Stimulated activated CD4-positive, alpha-beta T cell treated with anti-CD3 and anti-CD28 coated beads, Interleukin-4, amount 100 ng/mL, for 48 hours (primary cell): ENCODE data around the gene ALOX15.
"Not testable (repeated sequence)": the region's sequence is repeated elsewhere in the genome, so short reads cannot be mapped to it uniquely, and the experiment has no call there.

Experiments
- DNase-seq, 2 donors: peaks; one replicate each; pipeline ENCODE4 v3.0.0-alpha.2; 2020; ENCODE audit warnings: low read depth in 2 of 2

The ALOX15 gene

DNA sequence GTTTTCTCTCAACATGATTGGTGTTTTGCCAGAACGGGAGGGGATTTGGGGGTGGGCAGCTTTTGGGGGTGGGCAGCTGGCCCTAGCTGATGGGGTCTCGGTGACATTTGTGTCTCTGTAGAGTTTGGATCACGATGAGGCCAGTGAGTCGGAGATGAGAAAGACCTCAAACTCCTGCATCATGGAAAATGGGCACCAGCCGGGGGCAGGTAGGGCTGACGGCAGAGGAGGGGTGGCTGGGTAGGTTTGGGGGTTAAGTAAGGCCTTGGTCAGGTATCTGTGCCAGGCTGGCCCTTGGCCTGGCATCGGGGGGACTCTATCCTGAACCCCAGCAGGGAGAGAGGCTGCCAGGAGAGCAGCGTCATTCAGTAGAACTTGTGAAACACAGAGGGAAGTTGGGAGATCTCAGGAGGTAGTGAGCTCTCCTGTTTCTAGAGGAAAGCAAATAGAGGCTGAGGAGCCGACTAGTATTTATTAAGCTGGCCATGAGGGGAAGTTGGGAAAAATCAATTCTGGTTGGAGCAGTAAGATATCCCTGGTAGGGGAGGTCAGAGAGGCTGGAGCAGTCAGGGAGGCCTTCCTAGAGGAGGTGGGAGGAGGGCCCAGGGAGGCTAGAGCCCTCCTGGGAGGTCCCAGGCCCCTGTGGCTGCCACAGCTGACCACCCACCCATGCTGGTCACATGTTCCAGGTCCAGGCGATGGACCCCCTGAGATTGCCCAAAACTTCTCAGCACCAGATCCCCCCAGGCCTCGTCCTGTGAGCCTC lies 49.1 kb downstream of the ALOX15 start:
- no peak for DNase-seq

DNA sequence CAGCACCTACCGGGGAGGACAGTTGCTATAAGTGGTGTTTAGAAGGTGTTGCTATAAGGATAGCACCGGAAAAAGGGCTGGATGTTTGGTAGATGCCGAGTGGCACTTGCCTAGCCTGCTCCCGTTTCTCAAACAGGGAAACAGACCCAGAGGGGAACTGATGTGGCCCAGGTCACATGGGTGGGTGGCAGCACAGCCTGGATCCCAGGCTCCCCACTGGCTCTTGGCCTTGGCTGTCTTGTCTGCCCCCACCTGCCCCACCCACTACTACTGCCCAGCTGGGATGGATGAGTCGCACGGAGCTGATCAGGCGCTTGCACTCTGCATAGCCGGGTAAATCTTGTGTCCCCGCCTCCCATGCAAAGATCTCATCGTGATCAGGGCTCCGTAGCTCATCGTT lies 49.9 kb downstream of the ALOX15 start:
- no peak for DNase-seq

DNA sequence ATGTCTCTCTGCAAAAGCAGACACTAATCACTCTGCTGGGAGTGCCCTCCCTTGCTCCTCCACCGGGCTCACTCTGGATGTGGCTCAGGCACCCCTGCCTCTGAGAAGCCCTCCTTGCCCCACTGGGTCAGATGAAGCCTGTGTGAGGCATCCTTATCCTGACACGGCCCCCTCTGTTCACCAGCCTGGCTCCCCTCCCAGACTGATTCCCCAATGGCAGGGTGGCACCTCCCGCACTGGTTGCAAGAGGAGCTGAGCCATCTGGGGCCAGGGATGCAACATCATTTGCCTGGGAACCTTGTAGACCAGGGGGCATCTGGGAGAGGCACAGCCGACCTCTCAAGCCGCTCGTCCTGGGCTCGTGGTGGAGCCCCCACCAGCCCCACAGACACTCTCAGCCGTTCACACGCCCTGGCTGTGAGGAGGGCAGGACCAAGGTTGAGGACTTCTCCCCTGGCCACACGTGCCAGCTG lies 50.5 kb downstream of the ALOX15 start:
- no peak for DNase-seq

DNA sequence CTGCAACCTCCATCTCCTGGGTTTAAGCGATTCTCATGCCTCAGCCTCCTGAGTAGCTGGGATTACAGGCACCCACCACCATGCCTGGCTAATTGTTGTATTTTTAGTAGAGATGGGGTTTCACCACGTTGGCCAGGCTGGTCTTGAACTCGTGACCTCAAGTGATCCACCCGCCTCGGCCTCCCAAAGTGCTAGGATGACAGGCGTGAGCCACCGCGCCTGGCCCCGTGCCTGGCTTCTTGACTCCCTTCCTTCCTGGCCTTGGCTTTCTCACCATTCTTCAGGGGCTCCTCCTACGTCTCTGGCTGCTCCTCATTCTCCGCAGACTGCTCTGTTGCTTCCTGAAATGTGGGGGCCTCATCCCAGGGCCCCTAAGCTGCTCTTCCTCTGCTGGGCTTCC lies 51.4 kb downstream of the ALOX15 start:
- not testable (repeated sequence) for DNase-seq

DNA sequence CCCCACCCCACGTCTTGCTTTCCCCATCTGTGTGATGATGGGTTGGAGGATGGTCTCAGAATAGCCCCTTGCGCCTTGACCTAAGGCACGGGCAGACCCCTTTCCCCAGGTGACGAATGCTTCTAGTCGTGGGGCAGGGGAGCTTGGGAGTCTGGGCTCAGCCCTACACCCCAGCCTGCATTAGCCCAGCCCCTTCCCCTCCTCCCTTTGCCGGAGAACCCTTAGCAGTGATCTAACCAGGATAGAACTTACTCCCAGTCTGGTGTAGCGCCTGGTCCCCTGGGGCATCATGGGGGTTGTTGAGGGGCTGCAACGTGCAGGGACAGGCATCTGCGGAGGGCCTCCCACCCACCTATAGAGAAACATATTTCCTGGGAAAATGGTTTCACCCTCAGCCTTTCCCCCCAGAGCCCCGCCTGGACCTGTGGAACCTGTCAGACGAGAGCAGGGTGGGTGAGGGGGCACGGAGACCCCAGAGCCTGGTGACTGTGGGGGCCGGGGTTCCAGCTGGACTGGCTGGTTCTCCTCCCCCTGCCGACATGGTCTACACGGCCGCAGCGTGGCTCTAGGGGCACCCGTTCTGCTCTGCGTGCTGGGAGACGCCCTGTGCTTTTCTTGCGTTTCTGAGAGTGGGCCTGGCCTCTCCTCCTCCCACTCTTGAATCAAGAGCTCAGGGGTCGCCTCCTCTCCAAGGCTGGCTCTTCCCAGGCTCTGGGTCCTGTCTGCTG lies 52.4 kb downstream of the ALOX15 start:
- no peak for DNase-seq

DNA sequence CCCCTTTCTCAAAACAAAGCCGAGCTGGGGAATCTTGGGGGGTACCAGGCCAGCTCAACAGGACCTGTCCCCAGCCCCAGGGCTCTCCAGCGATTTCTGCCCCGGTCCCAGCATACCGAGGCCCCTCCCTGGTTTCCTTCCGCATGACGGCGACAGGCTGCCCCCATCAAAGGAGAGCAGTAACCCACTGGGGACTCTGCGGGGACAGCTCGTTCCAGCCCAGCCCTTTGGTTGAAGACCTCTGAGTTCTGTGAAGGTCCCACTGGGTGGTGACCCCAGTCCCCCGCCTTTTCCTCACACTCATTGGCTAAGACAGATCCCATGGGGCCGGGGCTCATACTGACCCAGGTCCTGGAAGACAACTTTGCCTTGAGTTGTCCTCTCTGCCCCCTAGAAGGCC lies 53.1 kb downstream of the ALOX15 start:
- DNase-seq: no peak

DNA sequence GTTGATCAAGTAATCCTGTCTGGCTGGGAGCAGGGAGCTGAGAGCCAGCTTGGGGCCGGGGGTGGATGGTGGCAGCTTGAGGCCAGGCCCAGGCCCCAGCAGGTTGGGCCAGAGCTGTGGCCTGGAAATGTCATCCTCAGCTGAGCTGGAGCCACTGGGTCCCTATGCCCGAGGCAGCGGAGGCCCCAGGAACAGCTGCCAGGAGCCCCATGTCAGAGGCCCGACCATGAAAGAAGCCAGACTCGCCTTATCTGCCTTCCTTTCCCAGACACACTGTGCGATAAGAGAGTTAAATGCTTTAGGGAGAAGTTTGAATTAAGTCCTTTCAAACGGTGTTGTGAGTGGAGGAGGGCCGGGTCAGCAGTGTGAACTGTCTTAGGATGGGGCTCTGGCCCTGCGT lies 53.7 kb downstream of the ALOX15 start:
- no peak for DNase-seq

DNA sequence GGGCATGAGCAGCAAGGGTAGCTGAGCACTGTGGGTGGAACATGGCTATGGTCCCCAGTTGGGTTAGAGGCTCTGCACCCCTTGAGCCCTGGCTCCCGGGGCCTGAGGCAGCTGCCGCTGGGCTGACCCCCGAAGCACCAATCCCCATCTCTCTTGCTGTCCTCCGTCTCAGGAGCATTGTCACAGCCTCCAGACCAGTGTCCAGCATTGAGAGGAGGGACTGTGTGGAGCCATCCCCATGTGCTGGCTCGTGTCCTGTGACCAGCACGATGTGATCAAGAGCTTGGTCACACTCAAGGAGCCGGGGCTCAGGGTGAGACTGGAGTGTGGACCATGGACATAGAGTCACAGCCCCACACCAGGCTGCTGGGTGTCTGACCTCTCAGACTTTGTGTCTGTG lies 54.3 kb downstream of the ALOX15 start:
- DNase-seq: no peak

DNA sequence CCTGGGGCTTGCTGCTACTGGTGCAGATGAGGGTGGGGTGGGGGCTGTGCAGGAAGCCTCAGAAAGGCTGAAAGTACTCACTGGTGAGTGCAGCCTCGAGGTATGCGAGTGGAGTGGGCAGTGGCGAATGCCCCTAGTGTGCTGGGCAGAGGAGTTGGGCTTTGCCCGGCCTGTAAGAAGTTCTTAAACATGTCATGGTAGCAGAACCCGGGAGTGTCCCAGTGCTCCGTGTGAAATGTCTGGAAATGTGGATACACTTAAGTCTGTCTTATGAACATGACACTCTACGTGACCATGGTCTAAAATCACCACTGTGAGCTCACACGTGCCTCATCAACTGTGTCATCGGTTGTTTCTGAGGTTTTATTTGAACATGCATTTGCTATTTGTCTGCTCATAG lies 55.4 kb downstream of the ALOX15 start:
- DNase-seq: no peak

DNA sequence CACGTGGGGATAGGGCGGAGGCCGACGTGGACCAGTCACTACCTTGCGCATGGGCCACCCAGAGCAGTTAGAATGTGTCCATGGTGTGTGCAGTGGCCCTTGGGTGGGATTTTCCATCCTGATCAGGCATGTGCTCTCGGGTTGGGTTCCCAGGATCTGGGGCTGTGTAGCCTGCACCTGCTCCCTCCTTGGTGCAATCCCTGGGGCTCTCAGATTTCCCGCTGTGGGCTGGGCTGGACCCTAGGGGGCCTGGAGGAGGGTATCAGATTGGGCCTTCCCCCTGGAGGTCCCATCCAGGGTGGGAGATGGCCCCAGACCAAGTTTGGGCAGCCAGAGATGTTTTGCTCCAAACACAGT lies 55.9 kb downstream of the ALOX15 start:
- no peak for DNase-seq

DNA sequence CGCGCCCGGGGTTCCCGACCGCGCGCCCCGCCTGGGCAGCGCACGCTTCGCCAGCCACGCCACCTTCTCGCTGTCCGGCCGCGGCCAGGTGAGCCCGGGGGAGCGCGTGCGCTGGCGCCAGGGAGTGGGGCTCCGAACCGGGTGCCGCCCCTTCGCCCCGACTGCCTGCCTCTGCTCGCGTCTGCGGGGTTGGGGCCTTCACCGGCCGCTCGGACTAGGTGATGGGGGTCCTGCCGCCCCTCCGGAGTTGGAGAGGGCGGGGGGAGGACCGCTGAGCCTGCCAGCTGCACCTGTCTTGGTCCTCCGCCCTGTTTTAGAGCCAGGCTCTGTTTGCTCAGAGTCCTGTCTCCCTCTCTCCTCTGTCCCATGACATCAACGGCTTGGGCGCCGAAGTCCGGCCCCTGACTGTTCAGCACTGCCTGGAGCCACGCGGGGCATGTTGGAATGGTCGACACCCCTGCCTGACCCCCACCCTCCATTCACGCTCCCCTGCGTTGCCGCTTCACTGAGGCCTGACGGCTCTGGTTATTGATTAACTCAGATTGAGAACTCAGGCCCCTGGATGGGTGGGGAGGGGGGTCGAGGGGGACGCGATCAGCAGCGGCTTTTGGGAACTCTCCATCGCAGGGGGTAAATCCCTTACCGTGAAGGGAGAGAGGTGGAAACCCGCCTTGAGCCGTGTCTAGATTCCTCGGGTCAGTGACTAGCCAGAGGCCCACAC lies 56.4 kb downstream of the ALOX15 start:
- no peak for DNase-seq

DNA sequence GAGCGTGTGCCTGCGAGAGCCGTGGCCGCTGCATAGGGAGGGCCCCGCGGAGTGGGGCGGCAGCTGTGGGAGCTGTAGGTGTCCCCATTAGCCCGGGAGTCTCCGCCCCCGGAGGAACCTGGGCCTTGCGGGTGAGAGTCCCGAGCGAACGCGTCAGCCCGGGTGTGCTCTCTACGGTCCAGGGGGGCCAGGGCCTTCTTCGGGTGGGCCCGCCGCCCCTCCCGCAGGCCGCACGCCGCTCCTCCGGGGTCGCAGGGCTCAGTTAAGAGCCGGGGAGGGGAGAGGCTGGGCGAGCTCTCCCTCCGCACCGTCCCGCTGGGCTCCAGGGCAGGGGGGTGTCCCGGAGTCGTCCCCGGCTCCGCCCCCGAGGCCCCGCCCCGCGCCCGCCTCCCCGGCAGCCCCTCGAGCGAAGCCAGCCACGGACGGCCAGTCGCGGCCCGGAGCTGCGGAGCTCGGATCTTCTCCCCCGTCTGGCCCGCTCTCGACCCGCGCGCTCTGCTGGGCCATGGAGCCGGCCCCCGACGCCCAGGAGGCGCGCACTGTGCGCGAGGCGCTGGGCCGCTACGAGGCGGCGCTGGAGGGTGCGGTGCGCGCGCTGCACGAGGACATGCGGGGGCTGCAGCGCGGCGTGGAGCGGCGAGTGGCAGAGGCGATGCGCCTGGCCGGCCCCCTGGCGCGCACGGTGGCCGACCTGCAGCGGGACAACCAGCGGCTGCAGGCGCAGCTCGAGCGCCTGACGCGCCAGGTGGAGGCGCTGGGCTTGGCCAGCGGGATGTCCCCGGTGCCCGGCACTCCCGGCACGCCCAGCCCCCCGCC lies 57.2 kb downstream of the ALOX15 start, which contains the start of gene SMTNL2:
SMTNL2 (plus strand) TSS at position 429 of the 816 bp plus-strand sequence; CDS start at position 506, 77 bp downstream.
- no peak for DNase-seq

DNA sequence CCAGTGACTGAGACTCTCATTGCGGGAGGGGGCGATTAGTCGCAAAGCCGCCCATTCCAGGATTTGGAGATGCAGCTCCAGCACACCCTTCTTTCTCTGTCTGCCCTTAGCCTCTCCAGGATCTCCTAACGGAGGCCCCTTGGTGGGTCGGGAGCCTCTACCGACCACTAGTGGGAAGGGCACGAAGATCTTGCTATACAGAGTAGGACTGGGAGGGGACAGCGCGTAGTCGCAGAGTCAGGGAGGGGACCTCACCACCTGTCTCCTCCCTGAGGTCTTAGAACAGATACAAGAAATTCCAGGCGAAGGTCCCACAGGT lies 57.7 kb downstream of the ALOX15 start:
- no peak for DNase-seq

DNA sequence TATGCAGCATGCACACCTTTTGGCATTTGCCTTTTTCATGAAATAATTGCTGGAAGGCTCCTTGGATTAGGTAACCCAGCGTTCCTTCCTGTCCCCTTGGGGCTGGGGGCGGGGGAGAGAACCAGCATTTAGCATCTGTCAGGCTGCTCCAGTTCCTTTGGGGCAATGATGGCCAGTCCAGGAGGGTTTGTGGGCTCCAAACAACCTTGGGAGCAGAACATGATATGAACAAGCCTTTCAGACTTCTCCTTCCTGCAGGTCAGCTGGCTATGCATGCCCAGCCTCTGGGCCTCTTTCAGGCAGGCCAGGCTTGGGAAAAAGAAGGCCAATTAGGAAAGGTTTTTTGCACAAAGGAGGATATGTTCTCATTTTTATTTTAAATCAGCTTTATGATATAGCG lies 58.3 kb downstream of the ALOX15 start:
- no peak for DNase-seq

DNA sequence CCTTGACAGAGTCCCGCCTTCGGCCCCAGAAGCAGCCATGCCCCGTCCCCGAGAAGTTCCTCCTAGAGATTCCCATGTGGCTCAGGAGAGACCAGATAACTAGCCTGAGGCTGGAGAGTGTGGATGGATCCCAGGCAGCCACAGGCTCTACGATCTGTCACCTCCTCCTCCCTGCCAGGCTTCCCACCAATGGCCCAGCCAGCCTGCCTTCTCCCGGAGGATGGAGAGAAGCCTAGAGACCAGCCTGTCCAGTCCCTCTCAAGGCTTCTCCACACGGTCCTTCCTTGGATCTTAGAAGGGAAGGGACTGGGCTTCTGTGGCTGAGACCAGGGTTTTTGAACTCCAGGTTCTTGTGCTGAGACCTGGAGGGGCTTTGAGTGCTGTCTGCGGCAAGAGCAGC lies 58.8 kb downstream of the ALOX15 start:
- DNase-seq: no peak

DNA sequence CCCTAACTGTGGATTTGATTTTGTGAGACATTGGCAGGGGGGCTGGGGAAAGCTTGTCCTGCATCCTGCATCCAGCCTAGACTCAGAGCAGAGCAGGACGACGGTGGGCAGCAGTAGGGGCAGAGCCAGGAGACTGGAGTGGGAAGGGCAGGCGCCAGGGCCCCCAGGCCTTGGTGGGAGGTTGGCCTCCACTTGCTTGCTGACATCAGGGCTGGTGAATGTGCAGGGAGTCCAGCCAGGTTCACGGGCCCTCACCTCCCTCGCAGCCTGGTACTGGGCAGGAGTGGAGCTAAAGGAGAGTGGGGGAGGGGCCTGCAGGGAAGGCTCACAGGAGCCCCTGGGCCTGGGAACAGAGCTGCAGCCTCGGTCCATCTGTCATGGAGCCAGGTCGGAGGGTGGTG lies 59.4 kb downstream of the ALOX15 start:
- no peak for DNase-seq
